Measurements from ENCODE around the gene ADARB2.

GRCh38 chr10:1406132-1406966, 331.0 kb downstream of the ADARB2 start:
- TF ChIP-seq RAD21 (IDR thresholded peaks at IDR 0.05; ENCODE audit: low read depth) (no peak), YY1 (IDR thresholded peaks at IDR 0.05; ENCODE audit: low read depth) (no peak), ZBTB7A (IDR thresholded peaks at IDR 0.05; ENCODE audit: low read depth) (no peak), EP300 (IDR thresholded peaks at IDR 0.05; ENCODE audit: borderline replicate concordance) (no peak), EGR1 (IDR thresholded peaks at IDR 0.05) (no peak), NFIC (IDR thresholded peaks at IDR 0.05) (no peak)
- TF ChIP-seq, protein P1, sequence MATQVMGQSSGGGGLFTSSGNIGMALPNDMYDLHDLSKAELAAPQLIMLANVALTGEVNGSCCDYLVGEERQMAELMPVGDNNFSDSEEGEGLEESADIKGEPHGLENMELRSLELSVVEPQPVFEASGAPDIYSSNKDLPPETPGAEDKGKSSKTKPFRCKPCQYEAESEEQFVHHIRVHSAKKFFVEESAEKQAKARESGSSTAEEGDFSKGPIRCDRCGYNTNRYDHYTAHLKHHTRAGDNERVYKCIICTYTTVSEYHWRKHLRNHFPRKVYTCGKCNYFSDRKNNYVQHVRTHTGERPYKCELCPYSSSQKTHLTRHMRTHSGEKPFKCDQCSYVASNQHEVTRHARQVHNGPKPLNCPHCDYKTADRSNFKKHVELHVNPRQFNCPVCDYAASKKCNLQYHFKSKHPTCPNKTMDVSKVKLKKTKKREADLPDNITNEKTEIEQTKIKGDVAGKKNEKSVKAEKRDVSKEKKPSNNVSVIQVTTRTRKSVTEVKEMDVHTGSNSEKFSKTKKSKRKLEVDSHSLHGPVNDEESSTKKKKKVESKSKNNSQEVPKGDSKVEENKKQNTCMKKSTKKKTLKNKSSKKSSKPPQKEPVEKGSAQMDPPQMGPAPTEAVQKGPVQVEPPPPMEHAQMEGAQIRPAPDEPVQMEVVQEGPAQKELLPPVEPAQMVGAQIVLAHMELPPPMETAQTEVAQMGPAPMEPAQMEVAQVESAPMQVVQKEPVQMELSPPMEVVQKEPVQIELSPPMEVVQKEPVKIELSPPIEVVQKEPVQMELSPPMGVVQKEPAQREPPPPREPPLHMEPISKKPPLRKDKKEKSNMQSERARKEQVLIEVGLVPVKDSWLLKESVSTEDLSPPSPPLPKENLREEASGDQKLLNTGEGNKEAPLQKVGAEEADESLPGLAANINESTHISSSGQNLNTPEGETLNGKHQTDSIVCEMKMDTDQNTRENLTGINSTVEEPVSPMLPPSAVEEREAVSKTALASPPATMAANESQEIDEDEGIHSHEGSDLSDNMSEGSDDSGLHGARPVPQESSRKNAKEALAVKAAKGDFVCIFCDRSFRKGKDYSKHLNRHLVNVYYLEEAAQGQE (IDR thresholded peaks at IDR 0.05; ENCODE audit: low read depth) = no peak

Measured in Ishikawa (cell line).